LHCN-M2 (cell line): ENCODE measurements around the gene PPP3CA. TPM values are rescaled to one million over a fixed set of nuclear protein-coding genes. Genes with fewer than 3 reads are reported as not detected.
A peak's percentile ranks its signal among the peaks of the same experiment; 100 is the strongest.
"Not testable (repeated sequence)": the region's sequence is repeated elsewhere in the genome, so short reads cannot be mapped to it uniquely, and the experiment has no call there.

Experiments used
- DNase-seq: peaks from one replicate; pipeline ENCODE4 v3.0.0-alpha.2; 2012; ENCODE audit warnings: low read depth
- total RNA-seq: library from RNA; depleted of rRNA; stranded (reverse); fragments of >200 nt; gene quantifications from 2 replicates; pipeline ENCODE4 v1.2.3, GENCODE V29; 2014

PPP3CA gene
- total RNA-seq, 1 experiment from 2014 or later: 36.1 TPM

DNA sequence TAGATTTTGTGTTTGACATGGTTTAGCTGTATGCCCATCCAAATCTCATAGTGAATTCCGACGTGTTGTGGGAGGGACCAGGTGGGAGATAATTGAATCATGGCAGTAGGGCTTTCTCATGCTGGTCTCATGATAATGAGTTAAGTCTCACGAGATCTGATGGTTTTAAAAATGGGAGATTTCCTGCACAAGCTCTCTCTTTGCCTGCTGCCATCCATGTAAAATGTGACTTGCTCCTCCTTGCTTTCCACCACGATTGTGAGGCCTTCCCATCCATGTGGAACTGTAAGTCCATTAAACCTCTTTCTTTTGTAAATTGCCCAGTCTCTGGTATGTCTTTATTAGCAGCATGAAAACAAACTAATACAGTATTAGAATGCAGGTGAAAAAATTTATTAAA is 164.6 kb downstream of the PPP3CA start:
- DNase-seq: not testable (repeated sequence)

DNA sequence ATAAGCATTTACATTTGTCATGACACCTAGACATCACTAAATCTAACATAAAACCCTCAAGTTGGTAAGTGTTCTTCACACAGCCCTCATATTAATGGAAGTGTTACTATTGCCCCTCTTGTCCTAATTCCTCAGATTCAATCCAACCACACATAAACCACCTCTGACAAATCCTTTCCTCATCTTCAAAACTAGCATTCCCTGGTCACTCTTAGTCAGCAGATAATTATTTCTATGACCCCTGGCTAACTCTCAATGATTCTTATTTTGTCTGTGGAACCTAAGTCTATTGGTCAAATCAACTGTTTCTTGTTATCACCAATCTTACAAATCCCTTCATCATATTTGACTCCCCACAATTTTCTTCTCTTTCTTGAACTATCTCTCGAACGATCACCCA is 168.6 kb downstream of the PPP3CA start:
- DNase-seq: no peak

DNA sequence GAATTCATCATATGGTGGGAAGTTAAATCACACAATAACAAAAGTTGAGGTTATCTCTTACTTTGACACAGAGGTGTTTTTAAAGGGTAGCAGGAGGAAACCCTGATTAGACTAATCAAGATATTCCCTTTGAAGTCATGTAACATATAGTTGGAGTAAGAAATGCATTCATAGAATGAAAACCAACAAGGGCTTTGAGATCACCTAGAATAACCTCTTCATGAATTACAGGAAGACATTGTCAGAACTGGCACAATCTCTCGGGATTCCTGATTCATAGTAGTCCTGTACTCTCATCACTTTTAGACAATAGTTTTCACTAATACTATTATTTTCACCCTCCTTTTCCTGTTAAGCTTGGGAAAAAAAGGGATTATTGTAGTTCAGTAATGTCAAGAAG is 170.2 kb downstream of the PPP3CA start:
- no peak for DNase-seq

DNA sequence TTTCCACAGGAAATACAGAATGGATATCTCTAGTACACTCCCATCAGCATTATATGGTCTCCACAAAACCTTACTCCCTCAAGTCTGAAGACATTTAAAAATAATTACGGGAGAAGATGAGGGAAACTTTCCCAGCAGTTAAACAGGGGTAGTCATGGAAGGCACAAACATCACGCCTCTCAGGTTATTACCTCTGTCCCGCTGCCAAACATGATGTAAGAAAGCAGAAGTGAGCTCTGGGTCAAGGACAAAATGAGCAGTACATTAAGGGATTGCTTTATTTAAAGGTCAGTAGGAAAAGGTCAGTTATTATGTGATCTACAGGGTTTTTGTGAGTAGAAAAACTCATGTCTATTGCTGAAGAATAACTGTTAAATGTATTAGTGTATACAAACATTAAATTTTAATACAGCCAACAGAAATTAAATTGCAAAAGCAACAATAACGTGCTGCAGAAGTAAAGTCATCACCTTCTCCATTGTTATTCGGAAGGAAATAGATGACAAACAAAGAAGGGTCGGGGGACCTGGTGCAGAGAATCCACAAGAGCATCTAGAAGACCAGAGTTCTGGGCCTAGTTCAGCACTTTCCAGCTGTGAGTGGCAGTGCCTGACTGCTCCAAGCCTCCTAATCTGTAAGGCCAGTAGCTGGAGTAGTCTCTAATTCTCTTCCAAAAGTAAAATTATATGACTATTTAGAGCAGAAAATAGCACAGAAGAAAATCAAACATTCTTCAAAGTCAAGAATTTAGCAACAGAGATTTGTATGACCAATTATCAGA is 171.2 kb downstream of the PPP3CA start:
- DNase-seq: no peak

DNA sequence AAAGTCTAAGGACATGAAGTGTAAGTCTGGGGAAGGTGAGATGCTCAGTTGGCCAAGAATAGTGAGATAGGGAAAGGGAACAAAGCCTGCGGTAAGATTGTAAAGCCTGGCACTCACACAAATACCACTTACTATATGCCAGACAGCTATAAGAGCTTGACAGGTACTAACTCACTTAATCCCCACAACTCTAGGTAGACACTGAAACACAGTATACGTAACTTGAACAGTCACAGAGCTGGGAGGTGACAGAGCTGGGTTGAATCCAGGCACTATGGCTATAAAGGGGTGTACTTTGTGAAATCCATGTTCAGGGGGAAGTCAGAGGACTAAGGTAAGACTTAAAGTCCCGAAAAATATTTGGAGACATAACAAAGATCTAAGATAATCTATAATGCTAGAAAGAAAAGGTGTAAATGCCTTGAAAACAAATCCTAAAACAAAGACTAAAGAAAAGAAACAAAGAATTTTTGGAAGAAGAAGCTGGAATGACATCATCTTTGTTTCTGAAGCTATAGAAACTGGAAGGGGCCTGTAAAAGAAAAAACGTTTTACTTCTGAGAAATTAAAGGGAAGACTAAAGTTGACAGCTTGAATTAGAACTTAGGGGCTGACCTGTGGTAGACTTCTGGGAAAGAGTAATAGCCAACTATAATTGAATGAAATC is 172.5 kb downstream of the PPP3CA start:
- no peak for DNase-seq

DNA sequence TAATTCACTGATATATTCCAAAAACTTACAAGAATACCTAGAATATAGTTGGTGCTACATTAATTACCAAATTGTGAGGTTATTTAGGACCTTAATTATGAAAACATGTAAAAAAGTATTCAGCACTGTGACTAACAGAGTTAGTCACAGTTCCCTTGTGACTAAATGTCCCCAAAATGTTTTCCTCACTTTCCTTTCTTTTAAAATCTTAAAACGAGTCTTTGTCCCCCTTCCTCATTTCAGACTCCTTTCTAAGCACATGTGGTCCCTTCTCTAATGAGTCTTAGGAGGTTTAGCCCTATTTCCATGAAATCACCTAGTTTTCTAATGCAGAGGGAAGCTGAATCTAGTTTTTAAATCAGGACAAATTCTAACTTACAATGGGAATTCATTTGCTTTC is 175.0 kb downstream of the PPP3CA start:
- no peak for DNase-seq

DNA sequence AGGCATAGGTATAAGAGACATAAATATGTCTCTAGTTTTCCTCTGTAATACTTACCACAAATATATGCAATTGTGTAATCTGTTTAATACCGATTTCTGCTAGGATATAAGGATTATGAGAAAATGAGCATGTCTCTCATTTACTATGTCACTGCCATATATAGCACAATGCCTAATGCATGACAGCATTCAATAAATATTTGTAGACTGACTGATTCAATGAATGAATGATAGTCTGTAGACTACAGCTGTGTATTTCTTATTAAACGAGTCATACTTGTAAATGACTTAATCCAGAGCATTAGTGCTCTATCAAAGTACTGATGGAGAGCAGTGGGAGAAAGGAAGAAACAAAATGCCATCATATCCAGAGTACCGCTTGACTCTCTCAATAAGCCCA is 175.6 kb downstream of the PPP3CA start:
- peak; percentile 31 for DNase-seq

DNA sequence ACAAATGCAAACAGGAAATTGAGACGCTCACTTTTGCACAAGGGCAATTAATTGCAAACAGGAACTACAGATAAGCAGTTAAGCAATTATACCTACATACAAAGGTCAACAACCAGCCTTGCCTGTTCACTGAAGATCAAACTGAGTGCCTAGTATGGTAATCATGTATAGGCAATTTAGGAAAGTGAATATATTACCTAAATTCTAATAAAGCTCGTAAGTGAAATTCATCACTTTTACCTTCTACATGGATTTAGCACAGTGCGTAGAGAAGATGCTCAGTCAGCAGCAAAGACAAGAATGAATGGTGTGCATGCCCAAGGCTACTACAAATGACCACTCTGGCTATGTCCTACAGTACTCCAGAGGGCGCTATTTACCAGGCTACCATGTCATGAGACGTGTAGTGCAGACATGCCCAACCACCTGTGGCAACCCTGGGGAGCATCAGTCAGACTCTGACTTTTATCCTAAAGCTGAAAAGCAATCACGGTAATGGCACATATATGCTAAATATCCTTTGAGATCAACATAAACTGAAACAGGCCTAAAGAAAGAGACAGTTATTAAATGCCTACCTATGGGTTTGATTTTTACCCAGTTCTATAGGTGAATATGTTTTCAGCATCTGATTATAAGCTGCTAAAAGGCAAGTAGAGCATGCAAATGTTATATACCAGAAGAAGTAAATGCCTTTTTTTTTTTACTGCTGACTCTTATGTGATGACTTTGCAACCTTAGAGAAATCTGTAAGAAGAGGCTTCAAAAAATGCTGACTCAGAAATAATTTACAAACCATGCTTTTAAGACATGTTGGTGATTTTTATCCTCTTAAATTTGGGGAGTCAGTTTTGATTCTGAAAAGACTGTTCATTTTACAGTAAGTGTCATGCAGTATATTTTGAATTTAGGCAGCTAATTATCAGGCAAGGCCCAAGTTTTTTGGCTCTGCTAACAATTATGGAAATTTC is 178.0 kb downstream of the PPP3CA start:
- peak; percentile 80 for DNase-seq

DNA sequence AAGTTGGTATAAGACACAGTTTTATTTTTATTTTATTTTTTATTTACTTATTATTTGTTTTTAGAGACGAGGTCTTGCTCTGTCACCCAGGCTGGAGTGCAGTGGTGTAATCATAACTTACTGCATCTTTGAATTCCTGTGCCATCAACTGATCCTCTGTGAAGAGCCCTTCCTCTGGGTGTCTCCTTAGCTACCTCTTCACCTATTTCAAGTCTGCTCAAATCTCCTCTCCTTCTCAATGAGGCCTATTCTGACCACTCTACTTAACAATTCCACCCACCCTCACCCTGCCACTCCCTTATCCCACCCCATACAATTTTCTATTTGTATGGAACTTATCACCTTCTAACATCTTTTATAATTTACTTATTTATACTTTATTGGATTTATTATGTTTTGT is 183.4 kb downstream of the PPP3CA start:
- no peak for DNase-seq

DNA sequence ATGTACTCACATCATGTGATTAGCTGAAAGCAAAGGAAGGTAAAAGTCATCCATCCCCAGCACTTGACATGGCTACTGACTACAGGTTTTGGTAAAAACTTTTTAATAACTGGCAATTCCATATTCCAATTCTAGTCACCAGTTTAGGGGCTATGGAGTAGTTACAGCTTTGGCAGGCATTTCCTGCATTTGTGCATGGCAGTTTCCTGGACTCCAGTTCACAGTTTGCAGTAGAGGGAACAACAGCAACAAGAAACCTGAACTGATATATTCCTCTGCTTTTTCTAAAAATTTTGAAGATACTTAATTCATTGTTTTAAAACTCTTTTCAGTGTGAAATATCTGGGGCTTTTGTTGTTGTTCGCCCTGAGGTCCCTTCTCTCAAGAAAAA is 184.3 kb downstream of the PPP3CA start:
- no peak for DNase-seq

DNA sequence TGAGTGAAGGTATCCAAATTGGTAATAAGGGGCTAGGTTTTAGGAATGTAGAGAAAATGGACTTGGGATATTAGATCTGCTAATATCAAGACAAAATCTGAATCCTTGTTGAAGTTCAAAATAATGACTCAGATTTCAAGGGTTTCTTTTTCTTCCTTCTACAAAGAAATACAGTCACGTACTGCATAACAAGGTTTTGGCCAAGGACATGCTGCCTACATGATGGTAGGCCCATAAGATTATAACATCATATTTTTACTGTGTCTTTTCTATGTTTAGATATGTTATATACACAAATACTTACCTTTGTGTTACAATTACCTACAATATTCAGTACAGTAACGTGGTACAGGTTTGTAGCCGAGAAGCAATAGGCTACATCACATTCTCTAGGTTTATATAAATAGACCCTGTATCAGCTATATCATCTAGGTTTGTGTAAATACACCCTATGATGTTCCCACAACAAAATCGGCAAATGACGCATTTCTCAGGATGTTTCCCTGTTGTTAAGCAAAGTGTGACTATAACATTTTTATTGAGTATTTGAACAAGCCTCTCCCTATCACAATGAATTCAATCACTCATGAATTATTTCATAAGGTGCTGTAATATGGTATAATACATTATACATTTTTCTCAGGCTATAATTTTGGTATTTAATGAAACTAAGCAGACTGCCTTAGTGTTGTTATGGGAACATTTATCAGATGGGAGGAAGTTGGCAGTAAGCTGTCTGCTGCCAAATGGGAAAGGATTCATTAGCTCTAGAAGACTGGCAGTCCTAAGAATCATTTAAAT is 186.3 kb downstream of the PPP3CA start:
- DNase-seq: no peak

DNA sequence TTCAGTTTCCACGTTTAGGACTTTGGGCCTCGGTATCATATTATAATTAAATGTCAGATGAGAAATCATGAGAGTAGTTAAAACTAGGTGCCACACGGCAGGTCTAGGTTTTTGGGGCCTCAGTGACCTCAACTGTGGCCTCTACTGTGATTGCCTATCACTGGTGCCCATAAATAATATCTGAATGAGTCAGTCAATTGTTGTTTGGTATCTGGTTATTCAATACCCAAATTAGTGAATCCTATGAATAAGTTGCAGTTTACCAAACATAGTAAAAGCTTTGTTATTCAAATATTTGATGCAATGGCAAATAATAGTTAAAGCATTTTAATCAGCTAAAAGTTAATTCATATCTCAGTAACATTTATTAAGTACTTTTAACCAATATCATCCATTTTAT is 188.8 kb downstream of the PPP3CA start:
- no peak for DNase-seq

DNA sequence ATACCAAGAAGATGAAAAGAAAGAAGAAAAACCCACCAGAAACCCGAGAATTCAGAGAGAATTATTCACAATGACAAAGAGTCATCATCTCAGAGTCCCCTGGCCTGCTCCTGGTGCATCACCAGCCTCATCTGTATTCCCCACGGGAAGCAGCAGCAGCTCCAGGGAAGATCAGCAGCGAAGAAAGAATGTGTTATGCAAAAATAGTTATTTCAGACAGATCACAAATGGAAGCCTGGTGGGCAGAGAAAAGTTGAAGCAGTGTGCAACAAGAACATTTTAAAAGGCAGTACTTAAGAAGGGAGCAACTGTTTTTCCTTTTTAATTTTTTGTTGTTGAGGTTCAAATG is 189.2 kb downstream of the PPP3CA start:
- DNase-seq: peak; percentile 61

DNA sequence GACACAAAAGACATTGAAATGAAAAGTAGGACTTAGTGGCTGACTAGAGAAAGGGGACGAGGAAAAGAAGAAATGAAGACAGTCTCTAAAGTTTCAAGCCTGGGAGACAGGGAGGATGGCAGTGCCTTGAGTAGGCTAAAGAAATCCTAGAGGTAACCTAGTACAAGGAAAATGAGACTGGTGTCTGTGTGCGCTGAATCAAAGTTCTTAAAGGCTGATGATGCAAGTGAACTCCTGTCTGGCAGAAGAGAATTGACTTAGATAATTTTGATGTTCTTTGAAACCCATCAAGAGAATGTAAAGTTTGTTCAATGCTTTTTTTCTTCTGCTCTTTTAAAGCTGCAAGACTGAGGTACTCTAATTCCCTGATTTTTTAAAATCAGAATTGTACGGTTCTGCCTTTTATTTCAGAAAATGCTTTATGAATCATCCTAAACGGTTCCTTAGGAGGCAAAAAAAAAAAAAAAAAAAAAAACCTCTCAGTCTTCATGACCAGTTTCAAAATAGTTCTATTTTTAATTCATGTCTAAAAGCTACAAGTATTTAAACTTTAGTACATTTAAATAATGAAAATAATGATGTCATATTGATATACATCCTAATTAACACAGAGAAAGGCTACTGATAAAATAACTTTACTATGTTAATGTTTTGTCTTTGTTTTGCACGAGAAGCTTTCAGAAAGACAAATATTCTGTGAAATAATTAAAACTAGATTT is 189.8 kb downstream of the PPP3CA start:
- DNase-seq: peak; percentile 29

DNA sequence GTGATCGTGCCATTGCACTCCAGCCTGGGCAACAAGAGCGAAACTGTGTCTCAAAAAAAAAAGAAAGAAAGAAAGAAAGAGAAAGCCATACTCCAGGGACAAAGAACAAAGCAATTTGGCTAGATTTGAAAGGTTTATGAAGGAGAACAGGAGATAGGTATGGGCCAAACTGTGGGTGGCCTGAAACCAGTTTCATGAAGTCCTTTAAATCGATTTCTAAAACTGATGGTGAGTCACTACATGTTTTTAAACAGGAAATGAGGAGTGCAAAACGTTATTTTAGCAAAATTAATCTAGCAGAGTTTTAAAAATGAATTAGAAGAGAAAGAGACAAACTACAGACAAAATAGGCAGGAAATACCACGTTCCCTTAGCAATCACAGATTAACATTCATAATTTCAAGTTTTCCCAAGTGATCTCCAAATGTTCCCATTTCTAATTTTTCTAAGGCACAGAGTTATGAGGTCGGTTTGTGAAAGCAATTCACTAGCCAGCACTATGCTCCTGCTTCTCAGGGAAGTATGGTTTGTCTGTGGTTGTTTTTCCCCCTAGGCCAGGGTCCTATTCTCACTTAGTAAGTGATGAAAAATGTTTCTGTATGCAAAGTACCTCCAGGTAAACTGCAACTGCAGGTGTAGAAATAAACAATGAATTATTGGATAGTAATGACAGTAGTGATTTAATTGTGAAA is 190.6 kb downstream of the PPP3CA start:
- DNase-seq: no peak

DNA sequence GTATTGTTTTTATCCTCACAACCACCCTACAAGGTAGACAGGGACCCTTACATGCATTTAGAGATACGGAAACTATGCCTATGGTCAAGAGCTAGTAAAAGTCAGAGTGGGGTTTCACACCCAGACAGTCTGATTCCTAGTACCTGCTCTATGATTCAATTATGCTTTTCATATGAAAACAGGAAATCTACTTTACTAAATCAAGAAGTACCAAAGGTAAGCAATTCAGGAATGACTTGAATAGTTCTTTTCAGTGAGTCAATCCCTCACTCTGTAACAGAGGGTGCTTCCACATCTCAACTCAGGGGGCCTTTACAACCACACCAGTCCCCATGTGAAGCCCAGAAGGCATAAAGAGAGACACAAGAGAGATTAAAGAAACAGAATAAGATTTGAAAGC is 191.4 kb downstream of the PPP3CA start:
- no peak for DNase-seq

DNA sequence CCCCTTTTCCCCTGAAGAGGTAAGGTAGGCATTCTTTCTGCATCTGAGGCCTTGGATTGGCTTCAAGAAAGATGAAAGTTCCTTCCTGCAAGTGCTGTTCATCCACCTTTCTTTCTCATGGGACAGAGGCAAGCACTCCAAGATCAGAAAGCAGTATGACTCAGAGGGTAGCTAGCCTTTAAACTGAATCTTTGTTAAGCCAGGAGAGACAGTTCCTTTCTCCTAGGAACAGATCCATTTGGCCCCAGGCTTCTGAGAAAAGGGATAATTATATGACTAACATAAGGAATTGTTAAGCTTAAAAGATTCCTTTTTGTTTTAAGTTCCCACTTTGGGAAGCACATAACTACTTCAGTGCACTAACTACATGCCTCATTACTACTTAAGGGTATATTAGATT is 192.0 kb downstream of the PPP3CA start:
- DNase-seq: peak; percentile 54

DNA sequence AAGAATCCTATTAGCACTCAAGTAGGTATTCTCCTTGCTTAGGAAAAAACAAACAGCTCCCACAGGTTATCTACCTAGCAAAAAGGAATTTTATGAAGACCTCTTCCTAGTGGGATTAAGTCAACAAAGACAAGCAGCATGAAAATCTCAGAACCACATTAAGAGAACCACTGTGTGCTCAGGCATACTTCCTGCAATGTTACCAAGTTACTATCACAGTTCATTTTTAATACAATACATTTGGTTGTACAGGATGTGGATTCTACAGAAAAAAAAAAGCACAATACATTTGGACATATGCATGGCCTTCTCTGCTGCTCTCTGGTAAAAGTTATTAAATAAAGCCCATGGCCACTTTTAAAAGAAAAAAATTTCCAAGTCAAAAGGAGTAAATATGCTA is 193.7 kb downstream of the PPP3CA start:
- no peak for DNase-seq

DNA sequence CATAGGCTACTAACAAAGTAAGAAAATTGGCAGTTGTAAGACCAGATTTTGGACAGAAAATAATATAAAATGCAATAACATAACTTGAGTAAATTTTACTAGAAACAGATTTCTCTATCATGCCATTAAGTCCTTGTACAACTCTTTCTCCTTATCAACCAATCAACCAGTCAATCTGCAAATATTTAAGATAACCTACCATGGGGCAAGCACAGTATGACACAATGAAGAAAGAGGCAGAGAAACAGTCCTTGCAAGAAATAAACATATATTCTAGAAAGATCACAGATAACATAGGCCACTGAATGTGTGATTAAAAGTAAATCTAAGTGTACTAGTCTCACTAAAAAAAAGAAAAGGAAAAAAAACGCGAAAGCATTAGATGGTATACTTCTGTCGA is 194.8 kb downstream of the PPP3CA start:
- DNase-seq: no peak

DNA sequence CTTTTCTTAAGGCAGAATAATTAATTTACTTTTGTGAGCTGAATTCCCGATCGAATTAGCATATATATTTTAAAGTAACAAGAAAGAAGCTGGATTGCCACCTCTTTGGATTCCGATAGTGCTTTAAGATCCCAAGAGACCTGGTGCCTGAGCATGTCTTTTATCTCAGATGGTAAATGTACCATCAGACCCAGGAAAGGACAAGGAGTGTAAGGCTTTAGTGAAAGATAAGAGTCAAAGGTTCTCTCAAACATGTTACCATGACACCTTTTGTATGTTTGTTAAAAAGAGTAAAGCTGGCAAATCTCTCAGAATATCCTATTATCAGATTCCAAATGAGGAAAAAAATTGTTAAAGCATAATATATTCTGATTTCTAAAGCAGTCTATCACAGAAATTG is 198.8 kb downstream of the PPP3CA start:
- DNase-seq: no peak
